Ishikawa (cell line): ENCODE results near the gene SREK1IP1.

Experiments used
- CEBPB ChIP-seq: IDR thresholded peaks from 2 replicates; pipeline ENCODE4 v1.6.1; 2012
- CREB1 ChIP-seq: IDR thresholded peaks from 2 replicates; pipeline ENCODE4 v1.6.1; 2012; ENCODE audit warnings: low read depth
- EGR1 ChIP-seq: IDR thresholded peaks from 2 replicates; pipeline ENCODE4 v1.6.1; 2012
- EP300 ChIP-seq: IDR thresholded peaks from 2 replicates; pipeline ENCODE4 v1.6.1; 2012; ENCODE audit warnings: borderline replicate concordance
- FOXM1 ChIP-seq: IDR thresholded peaks from 2 replicates; pipeline ENCODE4 v1.6.1; 2012; ENCODE audit warnings: low read depth, borderline replicate concordance
- NFIC ChIP-seq: IDR thresholded peaks from 2 replicates; pipeline ENCODE4 v1.6.1; 2012
- RAD21 ChIP-seq: IDR thresholded peaks from 2 replicates; pipeline ENCODE4 v1.6.1; 2012; ENCODE audit warnings: low read depth
- TAF1 ChIP-seq: IDR thresholded peaks from 2 replicates; pipeline ENCODE4 v1.6.1; 2012; ENCODE audit warnings: low read depth, mild to moderate bottlenecking
- TCF12 ChIP-seq: IDR thresholded peaks from 2 replicates; pipeline ENCODE4 v1.6.1; 2012; ENCODE audit warnings: low read depth
- TEAD4 ChIP-seq: IDR thresholded peaks from 2 replicates; pipeline ENCODE4 v1.6.1; 2012
- YY1 ChIP-seq: IDR thresholded peaks from 2 replicates; pipeline ENCODE4 v1.6.1; 2012; ENCODE audit warnings: low read depth
- ZBTB7A ChIP-seq: IDR thresholded peaks from 2 replicates; pipeline ENCODE4 v1.6.1; 2012; ENCODE audit warnings: low read depth
- TF ChIP-seq, protein P1 (sequence below): IDR thresholded peaks from 2 replicates; pipeline ENCODE4 v1.6.1; 2012
- TF ChIP-seq, protein P2 (sequence below): IDR thresholded peaks from 2 replicates; pipeline ENCODE4 v1.6.1; 2012; ENCODE audit warnings: low read depth, mild to moderate bottlenecking
- TF ChIP-seq, protein P3 (sequence below): IDR thresholded peaks from 2 replicates; pipeline ENCODE4 v1.6.1; 2012

Gene SREK1IP1

DNA sequence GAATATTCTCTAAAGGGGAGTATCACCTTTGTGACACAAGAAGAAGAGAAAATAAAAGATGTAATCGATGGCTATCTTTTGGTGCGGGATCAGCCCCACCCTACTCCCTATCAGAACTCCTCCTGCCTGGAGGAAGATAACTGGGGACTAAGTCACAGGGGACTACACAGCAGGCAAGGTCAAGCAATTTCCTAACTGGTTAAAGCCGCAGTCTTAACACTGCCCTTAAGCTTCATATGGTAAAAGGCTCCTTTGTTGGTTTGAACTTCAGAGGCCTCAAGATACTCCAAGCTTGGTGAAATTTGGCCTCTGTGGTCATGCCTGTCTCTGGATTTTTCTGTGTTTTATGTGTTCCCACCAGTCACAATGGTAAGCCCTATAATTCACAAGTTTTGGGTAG, 79.5 kb downstream of the SREK1IP1 start:
- TF ChIP-seq ZBTB7A (no peak), TEAD4 (no peak)
- TF ChIP-seq, protein P1, sequence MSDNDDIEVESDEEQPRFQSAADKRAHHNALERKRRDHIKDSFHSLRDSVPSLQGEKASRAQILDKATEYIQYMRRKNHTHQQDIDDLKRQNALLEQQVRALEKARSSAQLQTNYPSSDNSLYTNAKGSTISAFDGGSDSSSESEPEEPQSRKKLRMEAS: no peak
- TF ChIP-seq, protein P2, sequence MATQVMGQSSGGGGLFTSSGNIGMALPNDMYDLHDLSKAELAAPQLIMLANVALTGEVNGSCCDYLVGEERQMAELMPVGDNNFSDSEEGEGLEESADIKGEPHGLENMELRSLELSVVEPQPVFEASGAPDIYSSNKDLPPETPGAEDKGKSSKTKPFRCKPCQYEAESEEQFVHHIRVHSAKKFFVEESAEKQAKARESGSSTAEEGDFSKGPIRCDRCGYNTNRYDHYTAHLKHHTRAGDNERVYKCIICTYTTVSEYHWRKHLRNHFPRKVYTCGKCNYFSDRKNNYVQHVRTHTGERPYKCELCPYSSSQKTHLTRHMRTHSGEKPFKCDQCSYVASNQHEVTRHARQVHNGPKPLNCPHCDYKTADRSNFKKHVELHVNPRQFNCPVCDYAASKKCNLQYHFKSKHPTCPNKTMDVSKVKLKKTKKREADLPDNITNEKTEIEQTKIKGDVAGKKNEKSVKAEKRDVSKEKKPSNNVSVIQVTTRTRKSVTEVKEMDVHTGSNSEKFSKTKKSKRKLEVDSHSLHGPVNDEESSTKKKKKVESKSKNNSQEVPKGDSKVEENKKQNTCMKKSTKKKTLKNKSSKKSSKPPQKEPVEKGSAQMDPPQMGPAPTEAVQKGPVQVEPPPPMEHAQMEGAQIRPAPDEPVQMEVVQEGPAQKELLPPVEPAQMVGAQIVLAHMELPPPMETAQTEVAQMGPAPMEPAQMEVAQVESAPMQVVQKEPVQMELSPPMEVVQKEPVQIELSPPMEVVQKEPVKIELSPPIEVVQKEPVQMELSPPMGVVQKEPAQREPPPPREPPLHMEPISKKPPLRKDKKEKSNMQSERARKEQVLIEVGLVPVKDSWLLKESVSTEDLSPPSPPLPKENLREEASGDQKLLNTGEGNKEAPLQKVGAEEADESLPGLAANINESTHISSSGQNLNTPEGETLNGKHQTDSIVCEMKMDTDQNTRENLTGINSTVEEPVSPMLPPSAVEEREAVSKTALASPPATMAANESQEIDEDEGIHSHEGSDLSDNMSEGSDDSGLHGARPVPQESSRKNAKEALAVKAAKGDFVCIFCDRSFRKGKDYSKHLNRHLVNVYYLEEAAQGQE: no peak

DNA sequence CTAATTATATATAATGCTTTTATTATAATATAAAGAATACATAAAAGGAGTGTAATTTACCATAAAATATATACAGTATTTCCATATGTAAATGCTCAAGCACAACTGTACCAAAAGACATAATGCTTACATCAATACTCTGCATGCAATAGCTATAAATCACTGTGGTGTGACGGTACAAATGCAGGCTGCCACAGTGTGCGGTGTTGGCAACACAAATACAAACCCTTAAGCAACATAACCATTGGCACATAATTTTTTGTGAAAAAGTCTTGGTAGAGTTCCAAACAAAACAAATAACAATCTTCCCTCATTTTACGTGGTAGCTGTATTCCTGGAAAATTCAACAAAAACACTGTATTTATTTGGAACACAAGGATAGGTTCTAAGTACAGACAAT, 80.1 kb downstream of the SREK1IP1 start:
- no peak for TF ChIP-seq EP300
- TF ChIP-seq YY1: no peak
- no peak for TF ChIP-seq NFIC
- no peak for TF ChIP-seq TEAD4
- TF ChIP-seq TAF1: no peak
- TF ChIP-seq, protein P2: no peak
- TF ChIP-seq, protein P1: no peak
- TF ChIP-seq RAD21: no peak
- no peak for TF ChIP-seq CEBPB
- no peak for TF ChIP-seq TCF12
- TF ChIP-seq CREB1: no peak
- no peak for TF ChIP-seq FOXM1
- TF ChIP-seq, protein P3, sequence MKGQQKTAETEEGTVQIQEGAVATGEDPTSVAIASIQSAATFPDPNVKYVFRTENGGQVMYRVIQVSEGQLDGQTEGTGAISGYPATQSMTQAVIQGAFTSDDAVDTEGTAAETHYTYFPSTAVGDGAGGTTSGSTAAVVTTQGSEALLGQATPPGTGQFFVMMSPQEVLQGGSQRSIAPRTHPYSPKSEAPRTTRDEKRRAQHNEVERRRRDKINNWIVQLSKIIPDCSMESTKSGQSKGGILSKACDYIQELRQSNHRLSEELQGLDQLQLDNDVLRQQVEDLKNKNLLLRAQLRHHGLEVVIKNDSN: no peak

DNA sequence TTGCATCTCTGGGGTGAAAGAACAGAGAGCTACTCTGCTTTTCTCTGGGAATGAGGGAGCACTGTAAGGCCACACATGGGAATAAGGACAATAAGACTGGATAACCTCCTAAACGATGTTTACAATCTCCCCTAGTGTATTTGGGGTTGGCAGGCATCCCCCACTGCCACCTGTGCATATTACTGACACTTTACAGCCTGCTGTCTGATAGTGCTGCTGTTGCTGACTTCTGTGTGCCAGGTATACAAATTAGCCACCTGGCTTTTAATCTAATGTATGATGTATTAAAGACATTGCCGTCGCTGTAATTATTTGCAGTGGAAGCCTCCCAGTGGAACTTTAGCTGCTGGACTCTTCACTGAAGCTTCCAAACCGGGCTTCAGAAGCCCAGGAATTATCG, 82.6 kb downstream of the SREK1IP1 start:
- TF ChIP-seq FOXM1 (no peak), TAF1 (no peak)

DNA sequence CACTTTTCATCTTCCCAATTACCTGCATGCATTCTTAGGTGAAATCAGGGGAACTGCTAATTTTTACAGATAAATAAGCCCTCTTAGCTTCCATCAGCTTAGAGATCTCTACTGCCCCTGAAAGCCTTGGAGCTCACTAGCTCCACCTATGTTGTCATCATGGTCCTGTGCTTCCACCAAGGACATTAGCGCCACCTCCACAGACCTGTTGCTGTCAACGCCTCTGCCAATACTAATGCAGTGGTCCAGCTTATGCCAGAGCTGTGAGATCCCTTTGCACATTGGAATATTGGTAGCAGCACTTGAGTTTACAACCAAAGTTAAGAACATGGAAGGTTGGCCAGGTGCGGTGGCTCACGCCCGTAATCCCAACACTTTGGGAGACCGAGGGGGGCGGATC, 85.9 kb downstream of the SREK1IP1 start:
- TF ChIP-seq NFIC (no peak), FOXM1 (no peak), YY1 (no peak), CREB1 (no peak)
- TF ChIP-seq, protein P1: no peak
- TF ChIP-seq, protein P3: no peak

DNA sequence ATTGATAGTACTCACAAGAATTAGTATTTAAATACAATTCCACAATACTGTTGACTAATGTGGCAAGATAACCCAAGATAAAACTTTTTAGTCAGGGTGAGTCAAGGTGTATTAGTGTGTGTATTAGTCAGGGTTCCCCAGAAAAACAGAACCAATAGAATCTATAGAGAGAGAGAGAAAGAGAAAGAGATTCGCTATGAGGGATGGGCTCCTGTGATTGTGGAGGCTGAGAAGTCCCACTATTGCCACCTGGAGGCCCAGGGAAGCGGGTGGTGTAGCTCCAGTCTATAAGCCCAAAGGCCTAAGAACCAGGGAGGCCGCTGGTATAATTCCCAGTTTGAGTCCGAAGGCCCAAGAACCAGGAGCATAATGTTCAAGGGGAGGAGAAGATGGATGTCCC, 88.2 kb downstream of the SREK1IP1 start:
- TF ChIP-seq ZBTB7A: no peak
- no peak for TF ChIP-seq CEBPB
- TF ChIP-seq CREB1: no peak
- no peak for TF ChIP-seq RAD21
- TF ChIP-seq TEAD4: no peak
- TF ChIP-seq FOXM1: no peak
- TF ChIP-seq, protein P3: no peak
- TF ChIP-seq EP300: no peak
- TF ChIP-seq NFIC: no peak
- no peak for TF ChIP-seq TCF12
- no peak for TF ChIP-seq TAF1
- TF ChIP-seq, protein P1: no peak
- TF ChIP-seq, protein P2: no peak
- TF ChIP-seq EGR1: no peak
- no peak for TF ChIP-seq YY1
